Keratinocyte (primary cell): Measurements from ENCODE around the gene UBE2E1. TPM values are rescaled to one million over a fixed set of nuclear protein-coding genes. Genes with fewer than 3 reads are reported as not detected.

Experiments used
- DNase-seq: peaks from one replicate; pipeline ENCODE4 v3.0.0-alpha.2; 2011; ENCODE audit warnings: low read depth, missing footprints, low spot score
- FAIRE-seq: peaks from 2 replicates; lab custom pipeline; 2011; peaks lifted over from hg19 to GRCh38; lab: Jason Lieb, UNC
- H2AFZ ChIP-seq: 2 replicates; pipeline ENCODE4 v1.6.0; 2012; ENCODE audit warnings: low read length, control low read depth, inconsistent platforms; ENCODE audit not compliant: control insufficient read depth
- H3K27ac ChIP-seq: 2 replicates; pipeline ENCODE4 v1.5.1; 2011; ENCODE audit warnings: low read length; ENCODE audit not compliant: control insufficient read depth, insufficient read depth
- H3K27me3 ChIP-seq: 3 replicates; pipeline ENCODE4 v1.6.0; 2011; ENCODE audit warnings: low read length; ENCODE audit not compliant: control insufficient read depth, insufficient read depth; ENCODE audit errors: extremely low read depth
- H3K36me3 ChIP-seq, 2 experiments: 2 replicates in 1 of 2; 3 replicates in 1 of 2; pipeline ENCODE4 v1.5.1; 2011; ENCODE audit warnings: low read length in 2 of 2, mild to moderate bottlenecking in 1 of 2; ENCODE audit not compliant: control insufficient read depth in 2 of 2, insufficient read depth in 2 of 2; ENCODE audit errors: extremely low read depth in 1 of 2
- H3K4me1 ChIP-seq: 3 replicates; pipeline ENCODE4 v1.5.1; 2011; ENCODE audit warnings: low read length; ENCODE audit not compliant: control insufficient read depth, insufficient read depth; ENCODE audit errors: extremely low read depth
- H3K4me2 ChIP-seq: 3 replicates; pipeline ENCODE4 v1.6.0; 2011; ENCODE audit warnings: low read depth, low read length; ENCODE audit not compliant: control insufficient read depth, insufficient read depth; ENCODE audit errors: extremely low read depth
- H3K4me3 ChIP-seq, 3 experiments: fragments of 200-600 bp in 1 of 3; sonication (generic) in 1 of 3; 2 replicates in 2 of 3; 3 replicates in 1 of 3; pipeline ENCODE4 v1.5.1; 2011 to 2016; ENCODE audit warnings: low read length in 3 of 3, mild to moderate bottlenecking in 3 of 3, control low read depth in 2 of 3, inconsistent platforms in 1 of 3, low read depth in 1 of 3, mixed read lengths in 1 of 3, mixed run types in 1 of 3, moderate library complexity in 1 of 3; ENCODE audit not compliant: control insufficient read depth in 2 of 3, insufficient read depth in 2 of 3; ENCODE audit errors: extremely low read depth in 1 of 3
- H3K79me2 ChIP-seq: 2 replicates; pipeline ENCODE4 v1.6.0; 2012; ENCODE audit warnings: low read length; ENCODE audit not compliant: control insufficient read depth, insufficient read depth
- H3K9ac ChIP-seq: 3 replicates; pipeline ENCODE4 v1.6.0; 2011; ENCODE audit warnings: low read length; ENCODE audit not compliant: control insufficient read depth, insufficient read depth; ENCODE audit errors: extremely low read depth
- H3K9me1 ChIP-seq: 3 replicates; pipeline ENCODE4 v1.6.0; 2011; ENCODE audit warnings: low read length; ENCODE audit not compliant: control insufficient read depth, insufficient read depth; ENCODE audit errors: extremely low read depth
- H3K9me3 ChIP-seq: 2 replicates; pipeline ENCODE4 v1.5.1; 2012; ENCODE audit warnings: low read depth, low read length; ENCODE audit not compliant: control insufficient read depth
- H4K20me1 ChIP-seq: 3 replicates; pipeline ENCODE4 v1.6.0; 2011; ENCODE audit warnings: low read length; ENCODE audit not compliant: control insufficient read depth, insufficient read depth; ENCODE audit errors: extremely low read depth
- CTCF ChIP-seq, 3 experiments: IDR thresholded peaks in 1 of 3; conservative IDR thresholded peaks in 1 of 3; optimal IDR thresholded peaks in 1 of 3; 2 replicates in 2 of 3; 3 replicates in 1 of 3; pipeline versions ENCODE3 to v1.5.1; 2011; ENCODE audit warnings: low read length in 3 of 3, mild to moderate bottlenecking in 3 of 3, moderate library complexity in 2 of 3, control low read depth in 1 of 3, inconsistent platforms in 1 of 3; ENCODE audit not compliant: insufficient read depth in 2 of 3; ENCODE audit errors: extremely low read depth in 1 of 3
- EZH2 ChIP-seq: IDR thresholded peaks from one replicate; pipeline ENCODE4 v1.6.1; 2012; ENCODE audit warnings: inconsistent platforms, mild to moderate bottlenecking, low read length, moderate library complexity
- dilution Hi-C: fragments of 300-500 bp; cut with MboI; formaldehyde crosslinking; loops from one replicate; pipeline ENCODE4 v1.7.0; 2020; ENCODE audit warnings: low sequenced_read_pairs; ENCODE audit not compliant: extremely low pct_ligation_motif_present
- polyA plus RNA-seq, 5 experiments: library from polyadenylated mRNA; depleted of rRNA in 3 of 5; stranded (reverse) in 3 of 5; stranded (forward) in 1 of 5; unstranded in 1 of 5; fragments of >200 nt; gene quantifications; 1 replicate in 1 of 5; 2 replicates in 3 of 5; 3 replicates in 1 of 5; pipeline versions ENCODE4 v1.2.1 to v1.2.3, GENCODE V29; 2011 to 2012; ENCODE audit warnings: missing spikeins in 2 of 5, low read depth in 1 of 5, low replicate concordance in 1 of 5

Gene UBE2E1
- polyA plus RNA-seq, 1 donor (not counting 4 experiments of a cell fraction or from before 2014, with no cell fraction given) = 205 TPM

- DNase-seq = no peak
- no peaks in the 10 kb centered on the region for H4K20me1 ChIP-seq
These were observed 83.0 kb downstream of the UBE2E1 start for GRCh38 chr3:23888617-23889228.

GRCh38 chr3:23889386-23889785 lies 83.6 kb downstream of the UBE2E1 start:
- no peaks in the 10 kb centered on the region for H3K27me3 ChIP-seq
- no peaks in the 10 kb centered on the region for H4K20me1 ChIP-seq
- TF ChIP-seq CTCF (optimal IDR thresholded peaks at IDR 0.05 in 1 of 3, IDR thresholded peaks at IDR 0.05 in 1 of 3, conservative IDR thresholded peaks at IDR 0.05 in 1 of 3; ENCODE audit: extremely low read depth in 1 of 3, insufficient read depth in 2 of 3, low read length in 3 of 3) (no peak), EZH2 (no peak)
- FAIRE-seq (peak; percentile 29), DNase-seq (no peak)
- H3K79me2 ChIP-seq = peaks cover 2% of the 10 kb centered on the region
- H3K27ac ChIP-seq = peak overlapping the region; percentile 26
- H3K9me1 ChIP-seq = no peaks in the 10 kb centered on the region
- H3K36me3 ChIP-seq = peaks cover 2 to 6% of the 10 kb centered on the region in 2 experiments
- dilution Hi-C loops = no loop called here
- H3K4me3 ChIP-seq = no peak overlapping the region
- H3K4me1 ChIP-seq = peaks cover 2% of the 10 kb centered on the region
- H3K9ac ChIP-seq = no peak overlapping the region
- H3K9me3 ChIP-seq = no peaks in the 10 kb centered on the region
- H2AFZ ChIP-seq = no peak overlapping the region
- H3K4me2 ChIP-seq = peak overlapping the region; percentile 22

More at GRCh38 chr3:23888617-23889228, 83.0 kb downstream of the UBE2E1 start:
- TF ChIP-seq EZH2 (no peak), CTCF (optimal IDR thresholded peaks at IDR 0.05 in 1 of 3, IDR thresholded peaks at IDR 0.05 in 1 of 3, conservative IDR thresholded peaks at IDR 0.05 in 1 of 3; ENCODE audit: extremely low read depth in 1 of 3, insufficient read depth in 2 of 3, low read length in 3 of 3) (peak in 2 of 3 experiments; percentile 49 to 69)
- Histone ChIP-seq H3K9me1 (no peaks in the 10 kb centered on the region), H3K4me3 (no peak overlapping the region), H3K4me2 (peak overlapping the region; percentile 22), H3K36me3 (peaks cover 2 to 6% of the 10 kb centered on the region in 2 experiments), H3K27me3 (no peaks in the 10 kb centered on the region), H3K27ac (peak overlapping the region; percentile 26), H3K79me2 (peaks cover 2% of the 10 kb centered on the region), H2AFZ (no peak overlapping the region), H3K9me3 (no peaks in the 10 kb centered on the region), H3K9ac (no peak overlapping the region), H3K4me1 (peaks cover 2% of the 10 kb centered on the region)
- dilution Hi-C loops = no loop called here
- no peak for FAIRE-seq
